C4-2B (cell line): ENCODE results near the gene P3H2.

Experiments
- ZFX ChIP-seq: fragments of 450-650 bp; IDR thresholded peaks from 2 replicates; pipeline ENCODE4 v1.6.1; 2017
- TF ChIP-seq, protein P1 (sequence below): fragments of 450-650 bp; conservative IDR thresholded peaks from 2 replicates; pipeline ENCODE4 v1.5.1; 2017; ENCODE audit warnings: mild to moderate bottlenecking

DNA sequence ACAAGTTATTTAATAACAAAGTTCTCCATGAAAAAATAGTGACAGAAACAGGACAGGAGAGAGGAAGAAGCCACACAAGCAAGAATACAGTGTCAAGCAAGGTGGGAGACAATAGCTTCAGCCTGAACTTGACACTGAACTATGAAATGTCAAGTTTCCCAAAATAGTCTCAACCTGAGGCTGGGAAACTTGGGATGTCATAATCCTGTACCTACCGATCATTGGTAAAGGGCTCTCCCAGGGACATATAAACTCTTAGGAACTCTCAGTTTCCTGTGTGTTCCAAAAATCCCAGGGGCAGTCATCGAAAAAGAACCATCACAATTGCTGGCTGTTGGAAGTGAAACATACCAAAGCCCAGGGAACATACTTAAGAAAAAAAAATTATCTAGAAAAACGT lies 211.6 kb downstream of the P3H2 start:
- TF ChIP-seq, protein P1, sequence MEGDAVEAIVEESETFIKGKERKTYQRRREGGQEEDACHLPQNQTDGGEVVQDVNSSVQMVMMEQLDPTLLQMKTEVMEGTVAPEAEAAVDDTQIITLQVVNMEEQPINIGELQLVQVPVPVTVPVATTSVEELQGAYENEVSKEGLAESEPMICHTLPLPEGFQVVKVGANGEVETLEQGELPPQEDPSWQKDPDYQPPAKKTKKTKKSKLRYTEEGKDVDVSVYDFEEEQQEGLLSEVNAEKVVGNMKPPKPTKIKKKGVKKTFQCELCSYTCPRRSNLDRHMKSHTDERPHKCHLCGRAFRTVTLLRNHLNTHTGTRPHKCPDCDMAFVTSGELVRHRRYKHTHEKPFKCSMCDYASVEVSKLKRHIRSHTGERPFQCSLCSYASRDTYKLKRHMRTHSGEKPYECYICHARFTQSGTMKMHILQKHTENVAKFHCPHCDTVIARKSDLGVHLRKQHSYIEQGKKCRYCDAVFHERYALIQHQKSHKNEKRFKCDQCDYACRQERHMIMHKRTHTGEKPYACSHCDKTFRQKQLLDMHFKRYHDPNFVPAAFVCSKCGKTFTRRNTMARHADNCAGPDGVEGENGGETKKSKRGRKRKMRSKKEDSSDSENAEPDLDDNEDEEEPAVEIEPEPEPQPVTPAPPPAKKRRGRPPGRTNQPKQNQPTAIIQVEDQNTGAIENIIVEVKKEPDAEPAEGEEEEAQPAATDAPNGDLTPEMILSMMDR: no peak
- TF ChIP-seq ZFX: no peak
